ENCODE measurements around the gene TDRD7.

TDRD7 gene

DNA sequence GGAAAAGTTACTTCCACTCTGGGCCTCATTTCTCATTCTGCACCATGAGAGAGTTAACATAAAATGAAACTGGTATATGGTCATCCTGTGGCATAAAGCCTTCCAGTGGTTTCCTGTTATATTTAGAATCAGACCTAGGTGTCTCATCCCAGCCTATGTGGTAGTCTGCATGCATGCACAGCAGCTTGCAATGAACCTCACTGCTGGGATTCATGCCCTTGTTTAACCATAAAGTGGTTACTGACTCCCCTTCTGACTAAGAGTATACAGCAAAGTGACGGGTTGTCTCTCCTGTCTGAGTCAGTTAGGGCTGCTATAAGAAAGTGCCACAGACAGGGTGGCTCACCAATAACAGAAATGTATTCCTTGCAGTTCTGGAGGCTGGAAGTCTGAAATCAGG, 14.7 kb upstream of the TDRD7 start:
- no peak for TF ChIP-seq GATA1 (IDR thresholded peaks at IDR 0.05; ENCODE audit: low read depth, low read length)
- TF ChIP-seq POLR2A (IDR thresholded peaks at IDR 0.05; ENCODE audit: low read length): no peak
- no peak for DNase-seq

DNA sequence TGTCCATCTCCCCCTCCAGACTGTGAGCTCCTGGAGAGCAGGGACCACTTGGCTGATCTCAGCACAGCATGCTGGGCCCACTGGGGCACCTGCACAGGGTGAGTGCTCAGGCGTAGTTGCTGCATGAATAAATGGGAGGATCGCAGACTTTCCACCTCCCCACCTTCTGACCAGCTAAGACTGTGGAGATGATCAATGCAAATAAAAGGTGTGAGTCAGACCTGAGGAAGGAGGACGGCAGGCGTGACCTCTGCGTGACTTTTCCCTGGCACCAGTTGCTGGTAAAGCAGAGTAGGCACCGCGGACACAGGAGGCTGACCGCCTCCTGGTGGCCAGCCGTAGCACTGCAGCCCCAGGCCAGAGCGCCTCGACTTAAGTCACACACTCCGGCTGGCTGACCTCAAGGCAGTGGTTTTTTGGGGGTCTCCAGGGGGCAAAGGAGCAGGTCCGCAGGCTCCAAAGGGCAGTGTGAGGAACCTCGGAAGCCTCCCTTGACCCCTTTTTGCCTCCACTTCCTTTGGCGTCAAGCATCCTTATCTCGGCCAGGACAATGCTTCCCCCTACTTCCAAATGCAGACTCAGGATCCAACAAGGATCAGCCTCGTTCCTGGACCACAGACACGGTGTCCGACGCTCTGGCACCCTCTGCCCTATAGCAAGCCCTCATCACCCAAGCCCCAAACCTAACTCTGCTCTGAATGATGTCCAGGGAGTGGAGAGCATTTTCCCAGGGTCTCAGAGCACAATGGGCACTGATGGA, 12.7 kb upstream of the TDRD7 start:
- DNase-seq: peak; percentile 74 to 86
- TF ChIP-seq GATA1 (IDR thresholded peaks at IDR 0.05; ENCODE audit: low read depth, low read length) (no peak), POLR2A (IDR thresholded peaks at IDR 0.05; ENCODE audit: low read length) (no peak)

DNA sequence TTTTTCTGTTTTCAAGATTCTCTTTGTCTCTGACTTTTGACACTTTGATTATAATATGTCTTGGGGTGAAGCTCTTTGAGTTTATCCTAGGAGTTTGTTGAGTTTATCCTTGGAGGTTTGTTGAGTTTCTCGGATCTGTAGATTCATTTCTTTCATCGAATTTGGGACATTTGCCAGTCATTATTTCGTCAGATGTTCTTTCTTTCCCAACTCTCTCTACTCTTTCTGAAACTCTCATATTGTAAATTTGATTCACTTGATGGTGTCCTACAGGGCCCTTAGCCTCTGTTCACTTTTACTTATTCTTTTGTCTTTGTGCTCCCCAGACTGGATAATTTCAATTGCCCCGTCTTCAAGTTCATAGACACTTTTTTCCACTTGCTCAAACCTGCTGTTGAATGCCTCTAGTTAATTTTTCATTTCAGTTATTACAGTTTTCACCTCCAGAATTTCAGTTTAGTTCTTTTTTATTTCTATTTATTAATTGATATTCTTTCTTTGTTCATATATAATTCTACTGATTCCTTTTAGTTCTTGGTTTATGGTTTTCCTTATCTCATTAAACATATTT, 8.1 kb upstream of the TDRD7 start:
- DNase-seq: no peak
- TF ChIP-seq GATA1 (IDR thresholded peaks at IDR 0.05; ENCODE audit: low read depth, low read length): no peak
- TF ChIP-seq POLR2A (IDR thresholded peaks at IDR 0.05; ENCODE audit: low read length): no peak

DNA sequence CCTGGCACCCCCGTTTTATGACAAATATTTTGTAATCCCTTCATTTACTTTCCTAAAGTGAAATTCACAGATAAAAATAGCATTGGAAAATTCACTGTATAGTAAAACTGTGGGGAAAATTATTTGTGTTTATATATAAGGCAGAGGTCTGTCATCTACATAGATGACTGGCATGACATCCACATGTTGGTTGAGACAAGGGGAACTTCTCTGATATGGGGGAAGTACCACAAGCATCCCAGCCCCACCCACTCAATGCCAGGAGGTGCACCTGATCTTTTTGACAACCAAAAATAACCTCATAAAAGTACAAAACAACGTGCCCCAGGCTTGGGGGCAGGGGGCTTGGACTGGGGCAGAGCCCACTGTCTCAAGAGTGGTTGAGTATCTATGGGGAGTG, 6.3 kb upstream of the TDRD7 start:
- DNase-seq: no peak
- TF ChIP-seq POLR2A (IDR thresholded peaks at IDR 0.05; ENCODE audit: low read length): no peak

DNA sequence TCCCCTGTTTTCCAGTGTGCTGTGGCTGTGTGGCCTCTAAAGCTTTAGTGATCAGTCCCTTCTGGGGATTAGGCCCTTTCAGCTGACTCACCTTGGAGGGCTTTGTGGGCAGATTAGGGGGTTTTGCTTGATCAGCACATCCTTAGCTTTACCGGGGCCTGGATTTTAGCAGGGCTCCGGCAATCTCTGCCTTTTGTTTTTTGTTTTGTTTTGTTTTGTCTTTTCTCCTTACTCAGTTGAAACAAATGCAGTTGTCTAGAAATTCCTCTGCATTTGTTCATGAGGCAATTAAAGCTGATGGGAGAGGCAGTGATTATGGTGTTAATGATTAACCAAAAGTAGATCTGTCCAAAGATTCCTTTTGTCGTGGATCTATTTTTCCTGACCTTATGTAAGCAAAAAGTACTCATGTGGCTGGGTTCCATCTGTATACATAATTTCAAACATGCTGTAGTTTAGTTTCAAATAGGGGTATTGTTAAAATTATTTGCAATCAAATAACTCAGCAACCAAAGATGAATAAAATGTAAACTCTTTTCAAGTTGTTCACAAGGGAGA, 5.2 kb upstream of the TDRD7 start:
- DNase-seq: no peak
- TF ChIP-seq GATA1 (IDR thresholded peaks at IDR 0.05; ENCODE audit: low read depth, low read length) (no peak), POLR2A (IDR thresholded peaks at IDR 0.05; ENCODE audit: low read length) (no peak)

DNA sequence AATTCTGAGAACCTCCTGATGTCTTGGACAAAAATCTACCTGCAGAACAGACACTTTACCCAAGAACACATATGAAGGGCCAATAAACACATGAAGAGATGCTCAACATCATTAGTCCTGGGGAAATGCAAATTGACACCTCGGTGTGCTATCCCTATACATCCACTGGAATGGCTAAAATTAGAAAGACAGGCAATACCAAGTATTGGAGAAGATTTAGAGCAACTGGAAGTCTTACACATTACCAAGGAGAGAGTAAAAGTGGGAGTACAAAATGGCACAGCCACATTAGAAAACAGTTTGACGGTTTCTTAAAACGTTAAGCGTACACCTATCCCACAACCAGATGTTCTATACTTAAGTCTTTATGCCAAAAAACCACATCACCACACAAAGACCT, 3.3 kb upstream of the TDRD7 start:
- TF ChIP-seq POLR2A (IDR thresholded peaks at IDR 0.05; ENCODE audit: low read length): no peak
- no peak for TF ChIP-seq GATA1 (IDR thresholded peaks at IDR 0.05; ENCODE audit: low read depth, low read length)
- DNase-seq: no peak

DNA sequence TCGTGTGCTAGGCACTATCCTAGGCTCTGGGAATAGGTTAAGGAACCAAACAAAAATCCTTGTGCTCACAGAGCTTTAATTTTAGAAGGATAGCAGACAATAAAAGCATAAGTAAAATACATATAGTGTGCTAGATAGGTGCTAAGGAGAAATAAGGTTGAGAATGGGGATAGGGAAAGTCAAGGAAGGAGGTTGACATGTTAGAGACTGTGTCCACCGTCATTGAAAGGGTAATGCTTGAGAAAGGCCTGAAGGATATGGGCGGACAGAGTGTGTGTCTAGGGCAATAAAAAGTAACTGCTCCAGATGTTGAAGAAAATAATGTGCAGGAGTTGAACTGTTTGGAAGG, 482 bp upstream of the TDRD7 start:
- TF ChIP-seq POLR2A (IDR thresholded peaks at IDR 0.05; ENCODE audit: low read length): no peak
- TF ChIP-seq GATA1 (IDR thresholded peaks at IDR 0.05; ENCODE audit: low read depth, low read length): no peak
- no peak for DNase-seq

DNA sequence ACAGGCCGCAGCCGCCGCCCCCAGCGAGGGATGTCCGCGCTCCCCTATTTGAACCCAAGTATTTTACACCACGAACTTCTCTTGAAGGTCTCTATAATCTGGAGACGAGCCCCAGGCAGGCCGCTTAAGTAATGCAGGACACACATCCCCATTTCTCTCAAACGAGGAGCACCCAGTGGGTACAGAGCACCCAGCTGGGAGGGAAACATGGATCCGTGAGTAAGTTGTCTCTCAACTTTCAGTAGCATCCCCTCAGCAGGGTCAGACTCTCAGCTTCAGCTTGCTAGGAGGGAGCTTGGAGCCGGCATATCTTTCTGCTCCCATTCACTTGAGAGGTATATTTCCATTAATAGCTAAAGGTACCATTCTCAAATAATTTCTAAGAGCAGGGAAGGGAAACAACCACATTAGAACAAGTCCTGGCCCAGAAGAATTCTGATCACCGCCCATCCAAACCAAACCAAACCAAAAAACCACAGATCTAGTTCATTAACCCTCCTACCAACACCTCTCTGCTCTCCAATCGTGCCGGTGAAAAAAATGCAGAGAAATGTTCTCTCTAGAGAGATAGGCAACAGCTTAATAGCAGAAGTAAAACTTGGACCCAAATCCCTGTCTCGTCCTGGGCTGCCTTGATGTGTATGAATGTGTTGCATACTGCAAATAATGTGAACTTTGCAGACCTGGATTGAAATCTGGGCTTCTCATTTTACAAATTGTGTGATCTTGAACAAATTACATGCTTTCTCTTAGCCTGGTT, 910 bp downstream of the TDRD7 start:
- no peak for DNase-seq
- TF ChIP-seq GATA1 (IDR thresholded peaks at IDR 0.05; ENCODE audit: low read depth, low read length): no peak
- TF ChIP-seq POLR2A (IDR thresholded peaks at IDR 0.05; ENCODE audit: low read length): no peak

DNA sequence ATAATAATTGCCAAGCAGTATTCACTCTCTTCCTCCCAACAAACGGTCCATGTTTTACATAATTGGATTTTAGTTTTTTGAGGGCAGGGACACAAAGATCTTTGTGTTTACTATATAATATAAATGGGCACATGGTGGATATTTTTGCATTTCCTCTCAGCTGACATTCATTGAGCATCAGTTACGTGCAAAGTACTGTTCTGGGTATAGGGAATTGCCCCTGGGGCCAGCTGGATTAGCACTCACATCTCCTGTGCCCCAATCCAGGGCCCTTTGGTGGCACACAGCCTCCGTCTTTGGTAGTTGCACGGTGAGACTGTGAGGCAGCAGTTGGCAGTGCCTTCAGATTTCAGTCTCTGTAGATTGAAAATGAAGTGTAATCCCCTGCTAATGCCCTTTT, 1.6 kb downstream of the TDRD7 start:
- DNase-seq: no peak
- TF ChIP-seq GATA1 (IDR thresholded peaks at IDR 0.05; ENCODE audit: low read depth, low read length): no peak
- no peak for TF ChIP-seq POLR2A (IDR thresholded peaks at IDR 0.05; ENCODE audit: low read length)

DNA sequence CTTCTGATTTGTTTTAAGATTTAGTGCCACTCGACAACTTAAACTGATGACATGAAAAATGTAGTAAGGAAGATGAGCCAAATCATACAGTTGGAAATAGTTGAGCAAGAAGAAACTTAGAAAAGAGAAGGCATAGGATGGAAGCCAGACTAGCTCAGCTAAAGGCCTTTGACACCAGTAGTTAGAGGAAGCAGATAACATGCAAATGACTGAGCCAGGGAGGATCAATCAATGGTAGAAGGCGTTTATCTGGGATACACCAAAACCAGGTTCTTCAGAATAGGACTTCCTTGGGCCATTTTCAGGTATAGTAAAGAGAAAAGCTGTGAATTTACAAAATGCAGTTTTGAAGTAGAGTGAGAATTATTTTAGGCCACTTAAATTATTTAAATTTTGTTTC, 3.2 kb downstream of the TDRD7 start:
- TF ChIP-seq POLR2A (IDR thresholded peaks at IDR 0.05; ENCODE audit: low read length) (no peak), GATA1 (IDR thresholded peaks at IDR 0.05; ENCODE audit: low read depth, low read length) (no peak)
- no peak for DNase-seq

DNA sequence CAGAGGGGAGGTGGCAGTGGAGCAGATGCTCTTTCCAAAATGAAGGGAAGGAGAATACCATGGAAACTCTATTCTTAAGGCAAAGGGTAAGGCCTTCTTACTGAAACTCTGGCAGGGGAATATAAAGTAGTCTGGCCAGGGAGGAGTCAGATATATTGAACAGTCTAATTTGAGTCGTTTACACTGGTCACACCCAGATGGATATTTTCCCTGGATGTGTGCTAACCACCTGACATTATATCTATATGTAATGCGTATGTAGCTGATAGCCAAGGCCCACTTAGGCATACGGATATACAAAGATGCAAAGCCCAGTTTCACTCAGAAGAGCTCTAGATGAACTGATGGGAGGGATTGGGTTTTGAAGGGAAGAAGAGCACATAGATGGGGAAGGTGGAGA, 7.0 kb downstream of the TDRD7 start:
- no peak for DNase-seq
- TF ChIP-seq GATA1 (IDR thresholded peaks at IDR 0.05; ENCODE audit: low read depth, low read length): no peak
- no peak for TF ChIP-seq POLR2A (IDR thresholded peaks at IDR 0.05; ENCODE audit: low read length)

DNA sequence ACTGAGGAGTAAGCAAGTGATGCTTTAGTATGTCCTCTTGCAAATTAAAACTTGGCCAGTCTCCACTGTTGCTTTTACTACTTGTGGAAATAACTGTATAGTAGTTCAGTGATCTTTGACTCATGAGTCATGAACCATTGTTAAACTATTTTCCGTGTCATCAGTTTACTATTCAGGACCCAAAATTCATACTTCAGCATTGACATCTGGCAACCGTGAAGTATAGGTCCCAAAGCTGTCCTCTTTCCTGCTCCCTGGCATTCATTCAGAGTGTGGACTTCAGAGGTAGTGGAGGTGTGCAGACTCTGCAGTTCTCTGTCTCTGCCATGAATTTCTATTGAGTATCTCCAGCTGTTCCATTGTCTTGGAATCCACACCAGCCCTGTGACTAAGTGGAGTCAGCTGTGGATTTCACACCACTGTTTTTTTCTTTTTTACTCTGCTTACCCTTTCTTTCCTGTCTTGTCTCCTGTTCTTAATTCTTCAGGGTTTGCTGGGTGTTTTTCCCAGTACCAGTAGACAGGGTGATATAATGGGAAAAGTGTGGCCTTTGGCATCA, 7.5 kb downstream of the TDRD7 start:
- TF ChIP-seq POLR2A (IDR thresholded peaks at IDR 0.05; ENCODE audit: low read length): no peak
- no peak for TF ChIP-seq GATA1 (IDR thresholded peaks at IDR 0.05; ENCODE audit: low read depth, low read length)
- DNase-seq: no peak

DNA sequence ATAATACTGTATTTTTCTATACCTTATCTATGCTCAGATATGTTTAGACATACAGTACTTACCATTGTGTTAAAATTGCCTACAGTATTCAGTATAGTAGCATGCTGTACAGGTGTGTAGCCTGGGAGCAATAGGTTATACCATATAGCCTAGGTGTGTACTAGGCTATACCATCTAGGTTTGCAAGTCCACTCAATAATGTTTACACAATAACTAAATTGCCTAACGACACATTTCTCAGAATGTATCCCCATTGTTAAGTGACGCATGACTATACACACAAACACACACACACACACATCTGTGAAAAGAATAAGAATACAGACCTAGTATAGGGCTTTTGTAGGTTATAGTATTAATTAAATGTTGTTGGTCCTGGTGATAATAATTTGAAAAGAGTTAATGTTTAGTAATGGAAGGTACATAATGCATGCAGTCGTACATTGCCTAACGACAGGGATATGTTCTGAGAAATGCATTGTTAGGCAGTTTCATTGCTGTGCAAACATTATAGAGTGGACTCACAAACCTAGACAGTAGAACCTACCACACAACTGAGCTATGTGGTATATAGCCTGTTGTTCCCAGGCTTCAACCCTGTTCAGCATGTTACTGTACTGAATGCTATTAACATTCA, 13.6 kb downstream of the TDRD7 start:
- no peak for DNase-seq
- TF ChIP-seq POLR2A (IDR thresholded peaks at IDR 0.05; ENCODE audit: low read length) (no peak), GATA1 (IDR thresholded peaks at IDR 0.05; ENCODE audit: low read depth, low read length) (no peak)

DNA sequence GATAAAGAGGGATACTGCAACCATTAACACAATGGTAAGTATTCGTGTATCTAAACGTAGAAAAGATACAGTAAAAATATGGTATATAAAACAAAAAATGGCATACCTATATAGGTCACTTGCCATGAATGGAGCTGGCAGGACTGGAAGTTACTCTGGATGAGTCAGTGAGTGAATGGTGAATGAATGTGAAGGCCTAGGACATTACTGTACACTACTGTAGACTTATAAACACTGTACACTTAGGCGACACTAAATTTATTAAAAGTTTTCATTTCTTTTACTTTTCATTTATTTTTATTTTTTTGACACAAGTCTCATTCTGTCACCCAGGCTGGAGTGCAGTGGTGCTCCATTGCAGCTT, 14.1 kb downstream of the TDRD7 start:
- no peak for DNase-seq
- TF ChIP-seq POLR2A (IDR thresholded peaks at IDR 0.05; ENCODE audit: low read length) (no peak), GATA1 (IDR thresholded peaks at IDR 0.05; ENCODE audit: low read depth, low read length) (no peak)

Data from erythroblast (primary cell).